GM19452 (cell line): ENCODE results near the gene CHTF18.
"Not testable (repeated sequence)": the region's sequence is repeated elsewhere in the genome, so short reads cannot be mapped to it uniquely, and the experiment has no call there.

ENCODE experiments used
- ATAC-seq: cut with Tn5 transposase; IDR thresholded peaks from one replicate; pipeline ENCODE4 v1.9.1; 2021; ENCODE audit not compliant: unreplicated experiment

CHTF18 gene

GRCh38 chr16:803754-804080 lies 15.3 kb downstream of the CHTF18 start:
- ATAC-seq: no peak

GRCh38 chr16:804193-805048 lies 16.0 kb downstream of the CHTF18 start:
- no peak for ATAC-seq

GRCh38 chr16:805474-805873 lies 17.1 kb downstream of the CHTF18 start:
- no peak for ATAC-seq

- ATAC-seq: peak; percentile 88
Measured at GRCh38 chr16:807347-808084, 19.1 kb downstream of the CHTF18 start.

- ATAC-seq: no peak
Measured at GRCh38 chr16:808085-808386, 19.6 kb downstream of the CHTF18 start.

GRCh38 chr16:813204-813915 lies 24.9 kb downstream of the CHTF18 start:
- no peak for ATAC-seq

GRCh38 chr16:813916-814412 lies 25.5 kb downstream of the CHTF18 start:
- ATAC-seq: no peak

- no peak for ATAC-seq
Measured at GRCh38 chr16:814974-815373, 26.6 kb downstream of the CHTF18 start.

GRCh38 chr16:815861-816260 lies 27.4 kb downstream of the CHTF18 start:
- ATAC-seq: no peak

- no peak for ATAC-seq
Measured at GRCh38 chr16:817001-817906, 28.8 kb downstream of the CHTF18 start.

GRCh38 chr16:818132-818531 lies 29.7 kb downstream of the CHTF18 start:
- ATAC-seq: no peak

GRCh38 chr16:818592-818991 lies 30.2 kb downstream of the CHTF18 start:
- ATAC-seq: no peak

GRCh38 chr16:819336-820043 lies 31.1 kb downstream of the CHTF18 start:
- no peak for ATAC-seq

GRCh38 chr16:820044-820408 lies 31.6 kb downstream of the CHTF18 start:
- ATAC-seq: not testable (repeated sequence)

GRCh38 chr16:820748-821147 lies 32.3 kb downstream of the CHTF18 start:
- no peak for ATAC-seq

GRCh38 chr16:821751-822150 lies 33.3 kb downstream of the CHTF18 start:
- no peak for ATAC-seq

- ATAC-seq: no peak
Measured at GRCh38 chr16:822174-822908, 33.9 kb downstream of the CHTF18 start.

GRCh38 chr16:822909-823297 lies 34.5 kb downstream of the CHTF18 start:
- no peak for ATAC-seq

GRCh38 chr16:824194-824593 lies 35.8 kb downstream of the CHTF18 start:
- no peak for ATAC-seq

- ATAC-seq: no peak
Measured at GRCh38 chr16:824601-825000, 36.2 kb downstream of the CHTF18 start.
